ENCODE results near the gene SLC35F6.
"Not testable (repeated sequence)": the region's sequence is repeated elsewhere in the genome, so short reads cannot be mapped to it uniquely, and the experiment has no call there.

SLC35F6 gene

GRCh38 chr2:26757873-26758789 lies 6.0 kb upstream of the SLC35F6 start:
- H3K4me3 ChIP-seq (ENCODE audit: low read depth, low read length) = no peak overlapping the region
- DNase-seq (ENCODE audit: low read depth) = peak; percentile 99
- TF ChIP-seq CTCF (conservative IDR thresholded peaks at IDR 0.05; ENCODE audit: low read depth, low read length) = no peak

GRCh38 chr2:26758790-26759321 lies 5.2 kb upstream of the SLC35F6 start:
- no peak overlapping the region for H3K4me3 ChIP-seq (ENCODE audit: low read depth, low read length)
- no peak for TF ChIP-seq CTCF (conservative IDR thresholded peaks at IDR 0.05; ENCODE audit: low read depth, low read length)
- no peak for DNase-seq (ENCODE audit: low read depth)

GRCh38 chr2:26759845-26760244 lies 4.2 kb upstream of the SLC35F6 start:
- no peak for TF ChIP-seq CTCF (conservative IDR thresholded peaks at IDR 0.05; ENCODE audit: low read depth, low read length)
- DNase-seq (ENCODE audit: low read depth) = no peak
- H3K4me3 ChIP-seq (ENCODE audit: low read depth, low read length) = no peak overlapping the region

- H3K4me3 ChIP-seq (ENCODE audit: low read depth, low read length) = not testable (repeated sequence)
These were observed 3.1 kb upstream of the SLC35F6 start for GRCh38 chr2:26760991-26761390.

GRCh38 chr2:26763019-26763418 lies 1.1 kb upstream of the SLC35F6 start:
- no peak for TF ChIP-seq CTCF (conservative IDR thresholded peaks at IDR 0.05; ENCODE audit: low read depth, low read length)
- no peak overlapping the region for H3K4me3 ChIP-seq (ENCODE audit: low read depth, low read length)
- no peak for DNase-seq (ENCODE audit: low read depth)

More at GRCh38 chr2:26760991-26761390, 3.1 kb upstream of the SLC35F6 start:
- DNase-seq (ENCODE audit: low read depth) = not testable (repeated sequence)

- DNase-seq (ENCODE audit: low read depth) = no peak
- peak overlapping the region; percentile 97 for H3K4me3 ChIP-seq (ENCODE audit: low read depth, low read length)
- no peak for TF ChIP-seq CTCF (conservative IDR thresholded peaks at IDR 0.05; ENCODE audit: low read depth, low read length)
These were observed 822 bp downstream of the SLC35F6 start for GRCh38 chr2:26764906-26765305.

GRCh38 chr2:26765475-26766200 lies 1.6 kb downstream of the SLC35F6 start:
- no peak for DNase-seq (ENCODE audit: low read depth)
- no peak for TF ChIP-seq CTCF (conservative IDR thresholded peaks at IDR 0.05; ENCODE audit: low read depth, low read length)
- peak overlapping the region; percentile 97 for H3K4me3 ChIP-seq (ENCODE audit: low read depth, low read length)

Data from choroid plexus epithelial cell (primary cell).